Measurements from ENCODE around the gene WDR83.
A peak's percentile ranks its signal among the peaks of the same experiment; 100 is the strongest.

The WDR83 gene

GRCh38 chr19:12689012-12689411 lies 22.4 kb downstream of the WDR83 start:
- Histone ChIP-seq H3K4me2 (ENCODE audit: low read length) (no peak overlapping the region), H3K4me1 (no peaks in the 10 kb centered on the region), H3K79me2 (no peaks in the 10 kb centered on the region), H3K9me3 (ENCODE audit: control insufficient read depth, low read length) (no peaks in the 10 kb centered on the region), H3K27ac (no peak overlapping the region), H3K4me3 (ENCODE audit: low read depth, low read length) (no peak overlapping the region), H3K36me3 (ENCODE audit: control insufficient read depth, insufficient read depth, low read length) (no peaks in the 10 kb centered on the region), H3K9ac (no peak overlapping the region), H3K27me3 (ENCODE audit: control insufficient read depth, insufficient read depth, low read length) (no peaks in the 10 kb centered on the region), H2AFZ (no peak overlapping the region)
- no peak for TF ChIP-seq CTCF (IDR thresholded peaks at IDR 0.05)

GRCh38 chr19:12689581-12690216 lies 23.1 kb downstream of the WDR83 start:
- Histone ChIP-seq H3K4me1 (no peaks in the 10 kb centered on the region), H3K4me2 (ENCODE audit: low read length) (no peak overlapping the region), H3K27me3 (ENCODE audit: control insufficient read depth, insufficient read depth, low read length) (no peaks in the 10 kb centered on the region), H3K9me3 (ENCODE audit: control insufficient read depth, low read length) (no peaks in the 10 kb centered on the region), H3K9ac (no peak overlapping the region), H3K36me3 (ENCODE audit: control insufficient read depth, insufficient read depth, low read length) (no peaks in the 10 kb centered on the region), H3K4me3 (ENCODE audit: low read depth, low read length) (no peak overlapping the region), H3K79me2 (no peaks in the 10 kb centered on the region), H3K27ac (no peak overlapping the region), H2AFZ (no peak overlapping the region)
- TF ChIP-seq CTCF (IDR thresholded peaks at IDR 0.05): no peak

GRCh38 chr19:12692960-12693359 lies 26.4 kb downstream of the WDR83 start:
- H3K4me1 ChIP-seq: no peaks in the 10 kb centered on the region
- no peaks in the 10 kb centered on the region for H3K79me2 ChIP-seq
- H3K27ac ChIP-seq: no peak overlapping the region
- no peaks in the 10 kb centered on the region for H3K9me3 ChIP-seq (ENCODE audit: control insufficient read depth, low read length)
- no peaks in the 10 kb centered on the region for H3K27me3 ChIP-seq (ENCODE audit: control insufficient read depth, insufficient read depth, low read length)
- no peak overlapping the region for H2AFZ ChIP-seq
- H3K36me3 ChIP-seq (ENCODE audit: control insufficient read depth, insufficient read depth, low read length): no peaks in the 10 kb centered on the region
- TF ChIP-seq CTCF (IDR thresholded peaks at IDR 0.05): no peak
- H3K4me3 ChIP-seq (ENCODE audit: low read depth, low read length): no peak overlapping the region
- H3K4me2 ChIP-seq (ENCODE audit: low read length): no peak overlapping the region
- H3K9ac ChIP-seq: no peak overlapping the region

GRCh38 chr19:12694641-12695040 lies 28.0 kb downstream of the WDR83 start:
- Histone ChIP-seq H3K36me3 (ENCODE audit: control insufficient read depth, insufficient read depth, low read length) (no peaks in the 10 kb centered on the region), H2AFZ (no peak overlapping the region), H3K79me2 (no peaks in the 10 kb centered on the region), H3K4me3 (ENCODE audit: low read depth, low read length) (no peak overlapping the region), H3K27me3 (ENCODE audit: control insufficient read depth, insufficient read depth, low read length) (no peaks in the 10 kb centered on the region), H3K9me3 (ENCODE audit: control insufficient read depth, low read length) (no peaks in the 10 kb centered on the region), H3K4me1 (no peaks in the 10 kb centered on the region), H3K9ac (no peak overlapping the region), H3K27ac (no peak overlapping the region), H3K4me2 (ENCODE audit: low read length) (no peak overlapping the region)
- no peak for TF ChIP-seq CTCF (IDR thresholded peaks at IDR 0.05)

- Histone ChIP-seq H3K9me3 (ENCODE audit: control insufficient read depth, low read length) (no peaks in the 10 kb centered on the region), H3K27me3 (ENCODE audit: control insufficient read depth, insufficient read depth, low read length) (no peaks in the 10 kb centered on the region), H3K79me2 (no peaks in the 10 kb centered on the region), H3K27ac (no peak overlapping the region), H2AFZ (no peak overlapping the region), H3K36me3 (ENCODE audit: control insufficient read depth, insufficient read depth, low read length) (no peaks in the 10 kb centered on the region), H3K4me1 (no peaks in the 10 kb centered on the region), H3K4me2 (ENCODE audit: low read length) (peak overlapping the region; percentile 72), H3K9ac (no peak overlapping the region), H3K4me3 (ENCODE audit: low read depth, low read length) (peak overlapping the region; percentile 68)
- no peak for TF ChIP-seq CTCF (IDR thresholded peaks at IDR 0.05)
Measured at GRCh38 chr19:12695096-12695495, 28.5 kb downstream of the WDR83 start.

Measured in parathyroid adenoma (tissue), 2 donors.